ENCODE results near the gene RABEP1.

Gene RABEP1

GRCh38 chr17:5416901-5417300, 134.8 kb downstream of the RABEP1 start:
- no peak overlapping the region for H3K27ac Mint-ChIP-seq
- H3K4me1 Mint-ChIP-seq, result peaks cover 26% of the 10 kb centered on the region
- no peaks in the 10 kb centered on the region for H3K9me3 Mint-ChIP-seq
- H3K36me3 Mint-ChIP-seq (ENCODE audit: low read depth), result peaks cover 46% of the 10 kb centered on the region
- H3K4me3 Mint-ChIP-seq, result peak overlapping the region; percentile 74 to 77 (median 74)
- TF ChIP-seq CTCF (IDR thresholded peaks at IDR 0.05; ENCODE audit: unreplicated experiment in 3 of 3), result no peak
- no peaks in the 10 kb centered on the region for H3K27me3 Mint-ChIP-seq (ENCODE audit: low read depth)

- no peak for TF ChIP-seq CTCF (IDR thresholded peaks at IDR 0.05; ENCODE audit: unreplicated experiment in 3 of 3)
- Mint-ChIP-seq H3K36me3 (ENCODE audit: low read depth) (peaks cover 39% of the 10 kb centered on the region), H3K4me1 (peaks cover 26% of the 10 kb centered on the region), H3K9me3 (no peaks in the 10 kb centered on the region), H3K27ac (peak overlapping the region; percentile 82 to 99 (median 96)), H3K4me3 (peak overlapping the region; percentile 96 to 100 (median 99)), H3K27me3 (ENCODE audit: low read depth) (no peaks in the 10 kb centered on the region)
Measured at GRCh38 chr17:5418858-5419355, 136.8 kb downstream of the RABEP1 start.

- no peaks in the 10 kb centered on the region for H3K27me3 Mint-ChIP-seq (ENCODE audit: low read depth)
- peak within 1 kb of the TSS; percentile 96 to 100 (median 99) for H3K4me3 Mint-ChIP-seq
- peak within 1 kb of the TSS; percentile 82 to 99 (median 96) for H3K27ac Mint-ChIP-seq
- H3K4me1 Mint-ChIP-seq, result peaks cover 26% of the 10 kb centered on the region
- TF ChIP-seq CTCF (IDR thresholded peaks at IDR 0.05; ENCODE audit: unreplicated experiment in 3 of 3), result no peak
- peaks cover 38% of the 10 kb centered on the region for H3K36me3 Mint-ChIP-seq (ENCODE audit: low read depth)
- no peaks in the 10 kb centered on the region for H3K9me3 Mint-ChIP-seq
Measured at GRCh38 chr17:5419356-5419958, 137.4 kb downstream of the RABEP1 start, which contains the start of gene NUP88. Gene NUP88, minus strand, starts transcription at chr17:5419662. Its CDS starts 12 bp downstream, at chr17:5419650.

GRCh38 chr17:5419959-5420653, 138.0 kb downstream of the RABEP1 start, which contains the start of gene RPAIN:
Gene RPAIN, plus strand, starts transcription at chr17:5420182. Its CDS starts 29 bp downstream, at chr17:5420211.
- Mint-ChIP-seq H3K27me3 (ENCODE audit: low read depth) (no peaks in the 10 kb centered on the region), H3K27ac (peak within 1 kb of the TSS; percentile 82 to 99 (median 96)), H3K9me3 (no peaks in the 10 kb centered on the region), H3K4me3 (peak within 1 kb of the TSS; percentile 96 to 100 (median 99)), H3K36me3 (ENCODE audit: low read depth) (peaks cover 42% of the 10 kb centered on the region), H3K4me1 (peaks cover 26% of the 10 kb centered on the region)
- no peak for TF ChIP-seq CTCF (IDR thresholded peaks at IDR 0.05; ENCODE audit: unreplicated experiment in 3 of 3)

GRCh38 chr17:5422505-5422904, 140.4 kb downstream of the RABEP1 start:
- H3K4me3 Mint-ChIP-seq, result peak overlapping the region; percentile 24 to 96 (median 55)
- peaks cover 50% of the 10 kb centered on the region for H3K36me3 Mint-ChIP-seq (ENCODE audit: low read depth)
- H3K27me3 Mint-ChIP-seq (ENCODE audit: low read depth), result no peaks in the 10 kb centered on the region

More at GRCh38 chr17:5422505-5422904, 140.4 kb downstream of the RABEP1 start:
- Mint-ChIP-seq H3K9me3 (no peaks in the 10 kb centered on the region), H3K4me1 (peaks cover 26% of the 10 kb centered on the region), H3K27ac (no peak overlapping the region)
- no peak for TF ChIP-seq CTCF (IDR thresholded peaks at IDR 0.05; ENCODE audit: unreplicated experiment in 3 of 3)
